Measurements from ENCODE around the gene ALKBH4.

The ALKBH4 gene

DNA sequence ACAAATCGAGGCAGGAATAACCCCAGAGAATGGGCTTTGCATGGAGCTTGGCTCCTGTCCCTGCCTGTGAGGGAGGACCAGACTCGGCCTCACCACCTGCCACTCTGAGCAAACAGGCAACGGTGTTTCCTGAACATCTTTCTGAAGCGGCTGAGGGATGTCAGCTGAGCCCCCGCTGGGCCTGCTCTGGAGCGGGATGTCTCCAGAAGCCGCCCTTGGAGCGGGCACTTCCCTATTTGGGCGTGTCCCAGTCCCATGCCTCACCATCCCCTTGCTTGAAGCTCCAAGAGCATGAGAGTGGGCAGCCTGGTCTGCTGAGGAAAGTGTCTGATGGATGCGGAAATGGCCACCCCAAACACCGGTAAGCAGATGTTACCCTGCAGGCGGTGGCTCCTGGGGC lies 10.2 kb downstream of the ALKBH4 start:
- no peaks in the 10 kb centered on the region for H3K4me1 ChIP-seq
- H3K4me3 ChIP-seq (ENCODE audit: low read depth, low read length): no peak overlapping the region
- no peaks in the 10 kb centered on the region for H3K79me2 ChIP-seq
- TF ChIP-seq CTCF (IDR thresholded peaks at IDR 0.05): no peak
- H3K27ac ChIP-seq: no peak overlapping the region
- no peak overlapping the region for H2AFZ ChIP-seq
- no peaks in the 10 kb centered on the region for H3K27me3 ChIP-seq (ENCODE audit: control insufficient read depth, insufficient read depth, low read length)
- H3K36me3 ChIP-seq (ENCODE audit: control insufficient read depth, insufficient read depth, low read length): no peaks in the 10 kb centered on the region
- no peak overlapping the region for H3K4me2 ChIP-seq (ENCODE audit: low read length)
- no peaks in the 10 kb centered on the region for H3K9me3 ChIP-seq (ENCODE audit: control insufficient read depth, low read length)
- no peak overlapping the region for H3K9ac ChIP-seq

GRCh38 chr7:102453319-102453718 lies 11.3 kb downstream of the ALKBH4 start:
- no peak overlapping the region for H3K27ac ChIP-seq
- H3K9me3 ChIP-seq (ENCODE audit: control insufficient read depth, low read length): no peaks in the 10 kb centered on the region
- no peak for TF ChIP-seq CTCF (IDR thresholded peaks at IDR 0.05)

GRCh38 chr7:102452451-102452850 lies 12.2 kb downstream of the ALKBH4 start:
- no peak for TF ChIP-seq CTCF (IDR thresholded peaks at IDR 0.05)
- no peak overlapping the region for H3K4me2 ChIP-seq (ENCODE audit: low read length)
- no peaks in the 10 kb centered on the region for H3K4me1 ChIP-seq
- H3K36me3 ChIP-seq (ENCODE audit: control insufficient read depth, insufficient read depth, low read length): no peaks in the 10 kb centered on the region
- no peaks in the 10 kb centered on the region for H3K9me3 ChIP-seq (ENCODE audit: control insufficient read depth, low read length)
- H3K4me3 ChIP-seq (ENCODE audit: low read depth, low read length): no peak overlapping the region
- H3K27ac ChIP-seq: no peak overlapping the region
- no peaks in the 10 kb centered on the region for H3K79me2 ChIP-seq
- H3K27me3 ChIP-seq (ENCODE audit: control insufficient read depth, insufficient read depth, low read length): no peaks in the 10 kb centered on the region
- H3K9ac ChIP-seq: no peak overlapping the region
- H2AFZ ChIP-seq: no peak overlapping the region

More at GRCh38 chr7:102453319-102453718, 11.3 kb downstream of the ALKBH4 start:
- Histone ChIP-seq H2AFZ (no peak overlapping the region), H3K4me3 (ENCODE audit: low read depth, low read length) (no peak overlapping the region), H3K9ac (no peak overlapping the region), H3K36me3 (ENCODE audit: control insufficient read depth, insufficient read depth, low read length) (no peaks in the 10 kb centered on the region), H3K27me3 (ENCODE audit: control insufficient read depth, insufficient read depth, low read length) (no peaks in the 10 kb centered on the region), H3K4me1 (no peaks in the 10 kb centered on the region), H3K79me2 (no peaks in the 10 kb centered on the region), H3K4me2 (ENCODE audit: low read length) (no peak overlapping the region)

GRCh38 chr7:102451371-102452054 lies 13.2 kb downstream of the ALKBH4 start:
- no peaks in the 10 kb centered on the region for H3K9me3 ChIP-seq (ENCODE audit: control insufficient read depth, low read length)
- no peak overlapping the region for H3K4me3 ChIP-seq (ENCODE audit: low read depth, low read length)
- TF ChIP-seq CTCF (IDR thresholded peaks at IDR 0.05): peak; percentile 25
- no peak overlapping the region for H3K27ac ChIP-seq
- no peaks in the 10 kb centered on the region for H3K79me2 ChIP-seq
- H3K27me3 ChIP-seq (ENCODE audit: control insufficient read depth, insufficient read depth, low read length): no peaks in the 10 kb centered on the region
- H3K4me2 ChIP-seq (ENCODE audit: low read length): no peak overlapping the region
- peak overlapping the region; percentile 62 for H2AFZ ChIP-seq
- H3K4me1 ChIP-seq: no peaks in the 10 kb centered on the region
- H3K9ac ChIP-seq: no peak overlapping the region
- H3K36me3 ChIP-seq (ENCODE audit: control insufficient read depth, insufficient read depth, low read length): no peaks in the 10 kb centered on the region

DNA sequence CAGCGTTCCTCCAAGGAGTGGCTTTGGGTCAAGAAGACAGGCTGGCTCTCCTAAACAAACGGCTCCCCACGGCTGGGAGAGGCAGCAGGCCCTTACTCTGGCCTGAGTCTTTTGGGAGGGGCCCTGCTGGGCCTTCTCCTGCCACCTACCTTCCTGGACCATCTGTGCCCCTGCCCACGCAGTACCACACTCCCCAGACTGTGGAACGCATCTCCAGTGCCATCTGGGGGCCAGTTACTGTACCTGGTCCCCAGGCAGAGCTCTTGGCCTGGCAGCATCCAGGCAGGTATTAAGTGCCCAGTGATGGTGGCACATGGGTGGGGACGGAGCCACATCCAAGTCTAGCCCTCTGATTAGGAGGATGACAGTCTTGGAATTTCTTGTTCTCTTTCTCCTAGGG lies 14.4 kb downstream of the ALKBH4 start:
- Histone ChIP-seq H3K9me3 (ENCODE audit: control insufficient read depth, low read length) (no peaks in the 10 kb centered on the region), H3K4me3 (ENCODE audit: low read depth, low read length) (no peak overlapping the region), H3K4me2 (ENCODE audit: low read length) (no peak overlapping the region), H3K27ac (no peak overlapping the region), H3K9ac (no peak overlapping the region), H3K27me3 (ENCODE audit: control insufficient read depth, insufficient read depth, low read length) (no peaks in the 10 kb centered on the region), H2AFZ (no peak overlapping the region), H3K36me3 (ENCODE audit: control insufficient read depth, insufficient read depth, low read length) (no peaks in the 10 kb centered on the region), H3K79me2 (no peaks in the 10 kb centered on the region), H3K4me1 (no peaks in the 10 kb centered on the region)
- TF ChIP-seq CTCF (IDR thresholded peaks at IDR 0.05): peak; percentile 45
